AG20443 (cell line): ENCODE data around the gene PRDM12.
"Not testable (repeated sequence)": the region's sequence is repeated elsewhere in the genome, so short reads cannot be mapped to it uniquely, and the experiment has no call there.

ENCODE experiments used
- DNase-seq: peaks from one replicate; pipeline ENCODE4 v3.0.0; 2012; ENCODE audit warnings: low spot score, mixed read lengths

PRDM12 gene

DNA sequence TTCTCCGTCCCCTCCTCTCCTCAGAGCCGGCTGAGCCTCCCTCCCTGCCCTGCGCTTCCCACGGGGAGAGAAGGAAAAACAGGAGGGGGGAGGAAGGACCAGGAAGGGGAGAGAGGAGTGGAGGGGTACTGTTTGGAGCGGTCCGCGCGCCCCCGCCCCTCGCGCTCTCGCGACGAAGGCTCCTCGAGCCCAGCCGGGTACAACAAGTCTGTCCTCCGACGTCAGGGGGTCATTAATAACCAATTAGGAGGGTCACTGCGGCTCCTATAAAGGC, 480 bp upstream of the PRDM12 start:
- DNase-seq: no peak

DNA sequence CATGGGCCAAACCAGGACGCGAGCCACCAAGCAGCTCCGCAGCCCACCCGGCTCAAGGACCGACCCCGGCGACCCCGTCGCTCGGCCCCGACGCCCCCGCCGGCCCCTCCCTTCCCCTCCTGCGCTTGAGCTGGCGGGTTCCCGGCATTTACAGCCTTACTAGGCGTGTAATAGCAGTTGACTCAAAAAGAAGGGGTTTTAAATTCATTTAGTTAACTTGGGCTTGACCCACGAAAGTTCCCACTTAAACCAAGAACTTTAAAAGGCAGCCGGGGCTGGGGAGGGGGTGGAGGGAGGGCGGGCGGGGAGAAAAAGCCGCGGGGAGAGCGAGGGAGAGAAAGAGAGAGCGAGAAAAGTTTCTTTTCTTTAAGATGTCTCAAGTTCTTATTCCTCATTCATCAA, 636 bp downstream of the PRDM12 start:
- peak; percentile 9 for DNase-seq

DNA sequence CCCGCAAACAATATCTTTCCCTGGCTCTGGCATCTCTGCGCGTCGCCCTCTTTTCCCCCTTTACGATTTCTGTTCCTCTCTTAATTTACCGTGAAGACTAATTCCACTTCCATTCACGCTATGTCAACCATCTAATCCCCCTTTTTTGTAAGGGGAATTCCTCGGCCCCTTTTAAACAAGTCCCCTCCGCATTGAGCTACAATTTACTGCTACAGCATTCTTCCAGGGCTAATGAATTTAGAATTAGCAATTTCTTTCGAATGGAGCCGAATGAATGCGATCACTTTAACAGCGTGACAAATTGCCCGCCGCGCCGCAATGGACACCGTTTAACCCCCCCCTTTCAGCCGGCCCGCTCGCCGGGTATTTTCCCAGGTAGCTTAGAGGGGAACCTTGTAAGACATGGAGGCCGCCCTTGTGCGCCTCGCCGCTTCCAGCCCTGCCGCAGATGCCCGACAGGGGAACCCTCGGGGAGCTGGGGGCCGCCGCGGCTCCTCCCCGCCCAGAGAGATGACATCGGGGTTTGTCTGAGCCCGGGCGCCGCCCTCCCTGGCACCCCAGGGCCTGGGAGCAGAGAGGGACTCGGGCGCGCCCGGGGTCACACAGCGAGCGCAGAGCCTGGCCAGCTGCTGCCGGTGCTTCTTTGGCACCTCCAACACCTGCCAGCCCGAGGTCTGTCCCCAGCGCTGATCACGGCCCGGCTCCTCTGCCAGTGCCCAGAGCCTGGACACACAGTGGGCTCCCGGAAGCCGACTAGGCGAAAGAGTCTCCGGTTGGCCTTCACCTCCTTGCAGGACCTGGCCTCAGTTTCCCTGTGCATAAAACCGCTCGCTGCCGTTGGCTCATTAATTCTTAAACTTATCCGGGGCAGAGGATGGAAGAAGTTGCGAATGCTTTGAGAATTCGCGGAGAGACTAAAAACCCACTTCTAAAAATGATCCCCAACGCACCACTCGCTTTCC, 1.3 kb downstream of the PRDM12 start:
- peak; percentile 38 for DNase-seq

DNA sequence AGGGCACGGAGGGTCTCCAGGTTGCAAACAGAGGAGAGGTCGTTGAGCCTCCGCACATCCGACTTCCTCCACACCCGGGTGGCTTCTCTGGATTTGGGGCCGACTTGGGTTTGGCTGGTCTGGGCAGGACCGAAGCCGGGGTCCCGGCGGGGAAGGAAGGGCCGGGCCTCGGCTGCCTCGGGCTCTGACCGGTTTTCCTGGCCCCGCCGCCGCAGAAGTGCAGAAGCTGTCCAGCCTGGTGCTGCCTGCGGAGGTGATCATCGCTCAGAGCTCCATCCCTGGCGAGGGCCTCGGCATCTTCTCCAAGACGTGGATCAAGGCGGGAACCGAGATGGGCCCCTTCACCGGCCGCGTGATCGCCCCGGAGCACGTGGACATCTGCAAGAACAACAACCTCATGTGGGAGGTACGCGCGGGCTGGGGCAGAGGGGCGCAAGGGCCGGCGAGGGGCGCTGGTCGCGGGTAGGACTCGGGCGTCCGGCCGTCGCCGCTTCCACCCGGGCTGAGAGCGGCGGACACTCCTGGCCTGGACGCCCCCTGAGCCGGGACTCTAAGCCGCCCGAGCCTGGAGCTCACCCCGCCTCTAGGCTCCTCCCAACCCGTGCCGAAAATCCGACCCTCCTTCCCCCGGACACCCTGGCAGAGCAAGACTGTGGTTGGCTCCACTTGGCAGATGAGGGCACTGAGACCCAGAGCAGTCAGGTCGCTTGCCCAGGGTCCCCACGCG, 2.2 kb downstream of the PRDM12 start:
- peak; percentile 19 for DNase-seq

DNA sequence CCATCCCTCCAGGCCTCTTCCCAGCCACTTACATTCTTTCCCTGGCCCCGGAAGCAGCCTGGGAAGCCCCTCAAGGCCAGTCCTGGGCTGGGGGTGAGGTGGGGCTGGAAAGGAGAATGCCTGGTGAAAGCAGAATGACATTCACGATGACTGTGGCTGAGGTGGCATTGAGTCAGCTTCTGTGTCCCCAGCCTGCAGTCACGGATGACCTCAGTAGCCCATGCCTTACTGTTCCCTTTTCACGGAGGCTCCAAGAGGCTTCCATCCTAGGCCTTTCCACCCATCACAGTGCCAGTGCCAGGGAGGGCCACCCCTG, 2.7 kb downstream of the PRDM12 start:
- peak; percentile 15 for DNase-seq

DNA sequence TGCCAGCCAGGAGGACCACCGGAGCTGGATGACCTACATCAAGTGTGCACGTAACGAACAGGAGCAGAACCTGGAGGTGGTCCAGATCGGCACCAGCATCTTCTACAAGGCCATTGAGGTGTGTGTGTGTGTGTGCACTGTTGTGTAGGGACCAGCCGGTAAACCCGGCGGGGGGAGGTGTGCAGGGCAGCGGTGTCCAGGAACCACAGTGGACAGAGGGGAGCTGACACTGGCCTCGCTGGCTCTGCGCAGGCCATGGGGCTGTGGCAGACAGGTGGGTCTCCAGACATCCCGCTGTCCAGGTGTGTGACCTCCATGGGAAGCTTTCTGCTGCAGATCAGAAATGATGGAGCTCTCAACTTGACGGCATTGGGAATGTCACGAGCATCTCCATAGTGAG, 3.8 kb downstream of the PRDM12 start:
- DNase-seq: peak; percentile 5

DNA sequence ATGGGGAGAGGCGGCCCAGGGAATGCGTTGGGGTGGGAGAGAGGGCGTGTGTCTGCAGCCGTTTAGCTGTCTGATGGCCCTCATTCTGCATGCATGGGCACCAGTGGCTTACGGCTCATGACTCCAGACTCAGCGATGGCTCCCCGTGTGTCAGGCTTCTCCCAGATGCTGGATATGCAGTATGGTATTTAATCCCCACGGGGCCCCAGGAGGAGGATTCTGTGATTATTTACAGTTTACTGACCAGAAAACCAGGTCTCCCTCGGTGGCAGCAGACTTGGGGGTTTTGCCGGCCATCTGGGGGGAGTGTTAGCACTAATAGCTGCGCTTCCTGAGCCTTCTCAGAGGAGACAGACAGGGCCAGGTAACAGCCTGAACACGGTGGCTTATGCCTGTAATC, 4.3 kb downstream of the PRDM12 start:
- no peak for DNase-seq

DNA sequence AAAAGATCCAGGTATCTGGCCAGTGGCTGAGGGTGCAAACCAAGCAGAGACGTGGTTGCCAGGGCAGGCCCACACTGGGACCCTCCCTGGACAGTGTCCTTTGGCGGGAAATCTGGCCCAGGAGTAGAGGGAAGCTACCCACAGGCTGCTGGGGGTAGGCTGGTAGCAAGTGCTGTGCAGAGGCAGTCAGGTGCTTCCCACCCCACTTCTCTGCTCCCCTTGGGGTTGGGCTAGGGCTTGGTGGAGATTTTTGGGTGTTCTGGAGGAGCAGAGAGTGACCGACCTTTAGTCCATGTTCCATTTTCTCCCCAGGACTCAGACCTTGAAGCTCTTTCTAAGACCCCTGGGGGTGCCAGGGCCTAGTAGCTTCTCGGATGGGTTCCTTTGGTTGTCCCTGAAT, 5.6 kb downstream of the PRDM12 start:
- DNase-seq: no peak

DNA sequence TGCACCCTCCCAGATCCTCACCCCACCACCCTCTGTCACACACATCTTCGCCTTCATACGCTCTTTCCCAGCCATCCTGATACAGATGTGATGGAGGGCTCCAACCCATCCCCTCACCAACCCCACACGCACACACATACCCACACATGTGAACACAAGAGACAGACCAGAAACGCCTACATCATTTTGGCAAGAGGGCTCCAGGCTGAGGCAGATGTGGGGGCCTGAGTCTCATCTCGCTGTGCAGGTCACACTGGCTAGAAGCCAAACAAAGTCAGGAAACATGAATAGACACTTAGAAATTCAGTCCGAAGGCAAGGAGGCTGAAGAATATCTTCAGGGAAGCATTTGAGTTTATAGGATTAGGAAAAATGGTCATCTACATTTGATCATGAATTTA, 6.2 kb downstream of the PRDM12 start:
- DNase-seq: no peak

DNA sequence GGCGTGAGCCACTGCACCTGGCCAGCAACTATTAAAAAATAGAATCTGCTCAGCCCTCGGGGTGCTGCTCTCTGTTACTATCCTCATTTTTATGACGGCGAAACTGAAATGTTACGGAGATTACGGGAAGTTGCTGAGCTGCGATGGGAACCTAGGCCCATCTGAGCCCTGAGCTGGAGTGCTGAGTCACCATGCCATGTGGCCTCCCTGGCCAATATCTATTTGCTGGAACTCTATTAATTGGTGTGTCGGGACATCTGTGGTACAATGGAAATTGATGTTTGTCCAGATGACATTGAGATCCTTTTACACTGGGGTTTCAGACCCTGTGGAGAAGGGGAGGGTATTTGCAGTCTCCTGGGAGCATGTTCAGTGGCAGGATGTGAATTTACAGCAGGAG, 8.1 kb downstream of the PRDM12 start:
- DNase-seq: peak; percentile 9

DNA sequence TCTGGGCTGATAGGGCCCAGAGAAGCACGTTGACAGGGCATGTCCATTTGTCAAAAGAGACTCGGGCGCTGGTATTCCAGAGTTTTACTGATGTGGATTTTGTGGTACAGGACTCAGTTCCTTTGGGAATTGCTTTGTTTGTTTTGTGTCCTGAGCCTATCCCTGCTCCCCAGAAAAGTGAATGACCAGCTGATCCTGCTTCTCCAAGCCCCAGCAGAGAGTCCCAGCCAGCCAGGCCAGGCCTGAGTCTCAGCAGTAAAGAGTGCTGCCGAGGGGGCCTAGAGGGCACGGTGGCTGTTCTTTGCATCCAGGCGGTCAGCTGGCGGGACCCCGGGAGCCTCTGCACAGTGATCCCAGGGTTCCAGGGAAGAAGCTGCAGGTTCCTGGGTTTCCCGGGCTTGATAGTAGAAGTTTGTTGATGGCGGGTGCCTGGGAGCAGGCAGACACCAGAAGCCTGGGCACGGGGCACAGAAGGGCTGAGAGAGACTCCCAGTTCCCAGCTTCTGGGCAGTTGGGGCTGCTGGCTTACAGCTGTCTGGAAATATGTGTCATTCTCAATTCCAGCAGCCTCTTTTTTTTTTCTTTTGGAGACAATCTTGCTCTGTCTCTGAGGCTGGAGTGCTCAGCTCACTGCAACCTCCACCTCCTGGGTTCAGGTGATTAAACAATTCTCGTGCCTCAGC, 8.7 kb downstream of the PRDM12 start:
- no peak for DNase-seq

DNA sequence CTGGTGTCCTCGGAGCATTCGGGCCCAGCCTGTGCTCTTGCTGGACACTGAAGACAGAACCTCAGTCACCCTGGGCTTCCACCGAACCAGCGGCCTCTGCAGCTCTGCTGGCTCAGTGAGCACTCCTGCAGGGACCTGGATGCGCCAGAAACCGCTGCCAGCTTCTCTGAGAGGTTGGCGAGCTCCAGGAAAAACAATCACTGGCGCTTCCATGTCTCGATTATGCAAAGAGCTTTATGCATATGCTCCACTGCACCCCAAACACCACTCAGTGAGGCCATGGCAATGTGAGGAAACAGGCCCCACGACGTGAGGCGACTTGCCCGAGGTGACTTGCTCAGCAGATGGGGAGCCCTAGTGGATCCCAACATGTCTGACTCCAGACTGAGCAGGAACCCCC, 11.0 kb downstream of the PRDM12 start:
- no peak for DNase-seq

DNA sequence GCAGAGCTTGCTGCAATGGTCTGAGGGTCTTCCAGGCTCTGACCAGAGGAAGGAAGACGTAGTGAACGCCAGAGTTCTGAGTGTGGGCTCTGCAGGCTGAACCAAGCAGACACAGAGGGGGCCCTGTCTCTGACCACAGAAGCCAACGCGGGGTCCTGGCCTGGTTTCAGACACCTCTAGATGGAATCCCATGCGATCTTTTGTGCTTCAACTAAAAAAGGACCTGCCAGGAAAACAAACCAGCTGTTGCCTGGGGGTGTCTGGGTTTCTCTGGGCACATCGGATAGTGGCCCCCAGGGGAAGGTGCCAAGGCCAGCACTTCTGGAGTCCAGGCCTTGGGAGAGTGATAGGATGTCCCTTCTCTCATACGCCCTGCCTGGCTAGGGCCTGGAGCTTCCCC, 12.9 kb downstream of the PRDM12 start:
- DNase-seq: no peak

DNA sequence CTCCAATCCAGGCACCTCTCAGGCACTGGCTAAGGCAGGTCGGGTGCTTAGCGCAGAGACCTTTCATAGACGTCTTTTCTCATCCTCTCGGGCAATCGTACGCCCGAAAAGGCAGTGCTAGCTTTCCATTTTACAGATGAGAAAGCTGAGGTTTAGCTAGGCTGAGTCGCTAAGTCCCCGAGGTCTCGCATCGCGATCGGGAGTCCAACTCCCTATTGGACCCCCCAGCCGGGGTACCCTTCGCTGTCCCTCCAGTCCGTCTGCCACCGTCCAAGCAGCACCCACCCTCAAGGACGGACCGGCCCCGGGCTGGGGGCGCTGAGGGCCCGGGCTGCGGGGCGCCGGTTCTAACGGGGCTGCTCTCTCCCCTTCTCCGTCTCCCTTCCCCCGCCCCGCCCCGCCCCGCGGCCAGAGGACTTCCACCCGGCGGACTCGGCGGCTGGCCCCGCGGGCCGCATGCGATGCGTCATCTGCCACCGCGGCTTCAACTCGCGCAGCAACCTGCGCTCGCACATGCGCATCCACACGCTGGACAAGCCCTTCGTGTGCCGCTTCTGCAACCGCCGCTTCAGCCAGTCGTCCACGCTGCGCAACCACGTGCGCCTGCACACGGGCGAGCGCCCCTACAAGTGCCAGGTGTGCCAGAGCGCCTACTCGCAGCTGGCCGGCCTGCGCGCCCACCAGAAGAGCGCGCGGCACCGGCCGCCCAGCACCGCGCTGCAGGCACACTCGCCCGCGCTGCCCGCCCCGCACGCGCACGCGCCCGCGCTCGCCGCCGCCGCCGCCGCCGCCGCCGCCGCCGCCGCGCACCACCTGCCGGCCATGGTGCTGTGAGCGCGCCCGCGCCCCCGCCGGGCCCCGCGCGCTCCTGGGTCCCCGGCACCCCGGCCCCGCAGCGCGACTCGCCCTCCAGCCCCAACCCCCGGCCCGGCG, 16.7 kb downstream of the PRDM12 start:
- peak; percentile 96 for DNase-seq

DNA sequence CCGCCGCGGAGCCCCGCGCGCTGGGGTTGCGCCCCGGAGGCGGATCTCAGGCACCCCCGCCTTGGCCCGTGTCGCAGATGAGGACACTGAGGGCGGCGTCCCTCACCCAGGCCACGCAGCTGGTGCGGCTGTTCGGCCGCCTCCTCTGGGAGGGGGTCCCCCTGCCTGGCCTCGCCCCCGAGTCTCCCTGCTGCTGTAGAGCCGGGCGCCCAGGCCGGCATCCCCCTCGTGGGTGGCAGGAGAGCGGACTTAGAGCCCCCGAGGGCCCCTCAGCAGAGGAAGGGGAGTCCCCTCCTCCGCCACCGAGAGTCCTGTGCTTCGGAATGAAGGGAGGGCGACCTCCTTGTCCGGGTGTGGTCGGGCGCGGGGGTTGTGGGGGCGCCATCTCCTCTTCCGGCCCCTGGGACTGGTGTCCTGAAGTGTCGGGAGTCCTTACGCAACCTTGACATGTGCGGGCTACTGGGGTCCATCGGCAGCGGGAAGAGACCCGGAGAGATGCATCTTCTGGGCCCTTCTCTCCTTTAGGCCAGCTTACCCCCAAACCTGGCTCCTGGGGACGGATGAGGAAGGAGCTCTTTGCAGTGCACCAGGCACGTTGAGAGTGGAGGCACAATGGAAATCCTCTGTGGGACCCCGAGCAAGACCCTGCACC, 17.5 kb downstream of the PRDM12 start:
- no peak for DNase-seq

DNA sequence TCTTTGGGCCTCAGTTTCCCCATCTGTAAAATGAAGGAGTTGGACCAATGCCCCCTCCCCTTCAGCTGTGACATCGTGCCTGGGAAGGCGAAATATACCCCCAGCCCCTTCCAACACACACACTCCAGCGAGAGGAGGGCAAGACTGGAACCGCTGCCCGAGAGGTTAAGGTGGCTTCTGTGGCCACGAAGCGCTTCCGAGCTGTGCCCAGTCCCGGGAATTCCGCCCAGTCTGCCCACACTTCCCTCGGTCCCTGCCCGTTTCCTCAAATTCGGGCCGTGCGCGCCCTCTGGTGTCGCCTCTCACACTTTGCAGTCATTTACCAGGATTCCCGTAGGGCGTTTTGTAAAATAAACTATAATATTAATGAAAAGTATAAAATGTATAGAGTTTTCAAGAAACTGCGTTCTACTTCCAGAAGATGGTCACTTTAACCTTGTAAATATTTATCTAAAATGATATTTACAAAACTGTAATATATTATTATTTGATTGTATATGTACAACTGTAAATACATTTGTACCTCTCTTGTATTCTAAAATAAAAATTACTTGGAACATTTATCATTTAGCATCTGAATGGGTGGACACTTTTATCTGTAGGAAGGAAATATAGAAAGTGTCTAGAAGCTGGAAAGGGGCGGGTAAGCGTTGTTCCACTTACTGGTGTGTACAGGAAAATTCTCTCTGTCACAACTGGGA, 18.2 kb downstream of the PRDM12 start:
- peak; percentile 85 for DNase-seq

DNA sequence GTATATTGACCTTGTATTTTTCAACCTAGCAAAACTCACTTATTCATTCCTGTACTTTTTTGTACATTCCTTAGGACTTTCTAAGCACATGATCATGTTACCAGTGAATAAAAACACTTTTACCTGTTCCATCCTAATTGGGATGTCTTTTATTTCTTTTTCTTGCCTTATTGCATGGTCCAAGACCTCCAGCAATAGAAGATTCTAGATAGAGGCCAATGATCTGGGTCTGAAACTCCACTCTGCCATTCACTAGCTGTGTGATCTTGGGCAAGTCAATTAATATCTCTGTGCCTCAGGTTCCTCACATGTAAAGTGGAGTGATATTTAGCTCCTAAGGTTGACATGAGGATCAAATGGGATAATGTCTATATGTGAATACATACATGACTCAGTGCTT, 20.7 kb downstream of the PRDM12 start:
- DNase-seq: no peak

DNA sequence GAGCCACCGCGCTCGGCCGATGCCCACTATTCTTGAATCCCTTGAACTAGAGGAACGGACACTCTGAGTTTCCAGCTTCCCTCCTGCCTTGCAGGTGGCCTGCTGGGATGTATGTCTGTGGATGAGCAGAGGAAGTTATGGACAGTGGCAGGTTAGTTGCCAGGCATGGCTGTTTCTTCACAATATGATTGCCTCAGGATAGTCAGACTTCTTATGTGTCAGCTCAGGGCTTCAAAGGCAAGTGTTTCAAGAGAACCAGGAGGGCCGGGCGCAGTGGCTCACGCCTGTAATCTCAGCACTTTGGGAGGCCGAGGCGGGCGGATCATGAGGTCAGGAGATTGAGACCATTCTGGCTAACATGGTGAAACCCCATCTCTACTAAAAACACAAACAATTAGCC, 21.6 kb downstream of the PRDM12 start:
- not testable (repeated sequence) for DNase-seq

DNA sequence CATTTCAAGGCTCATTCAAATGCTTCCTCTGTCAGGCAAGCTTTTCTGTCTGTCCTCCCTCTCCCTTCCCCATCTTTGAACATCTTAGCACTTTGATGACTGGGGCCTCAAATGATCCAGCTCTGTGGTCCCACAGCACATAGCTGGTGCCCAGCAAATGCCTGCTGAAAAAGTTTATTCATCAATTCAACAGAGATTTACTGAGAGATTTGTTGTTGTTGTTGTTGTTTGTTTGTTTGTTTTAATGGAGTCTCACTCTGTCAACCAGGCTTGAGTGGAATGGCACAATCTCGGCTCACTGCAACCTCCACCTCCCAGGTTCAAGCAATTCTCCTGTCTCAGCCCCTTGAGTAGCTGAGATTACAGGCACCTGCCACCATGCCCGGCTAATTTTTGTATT, 23.2 kb downstream of the PRDM12 start:
- no peak for DNase-seq

DNA sequence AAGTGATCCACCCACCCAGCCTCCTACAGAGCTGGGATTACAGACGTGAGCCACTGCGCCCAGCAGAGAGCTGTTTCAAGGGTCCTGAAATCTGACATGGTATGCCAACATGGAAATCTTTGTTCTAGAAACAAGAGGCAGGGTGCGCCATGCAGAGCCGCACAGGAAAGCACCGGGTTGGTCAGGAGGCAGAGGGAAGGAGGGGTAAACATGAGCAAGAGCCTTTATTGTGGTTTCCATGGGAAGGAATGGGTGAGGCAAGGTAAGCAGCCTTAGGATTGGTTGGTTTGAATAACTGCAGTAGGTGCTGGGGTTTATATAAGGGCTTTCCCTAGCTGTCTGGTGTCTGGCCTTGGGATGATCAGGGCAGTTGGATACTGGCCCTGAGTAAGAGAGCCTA, 23.7 kb downstream of the PRDM12 start:
- DNase-seq: no peak

DNA sequence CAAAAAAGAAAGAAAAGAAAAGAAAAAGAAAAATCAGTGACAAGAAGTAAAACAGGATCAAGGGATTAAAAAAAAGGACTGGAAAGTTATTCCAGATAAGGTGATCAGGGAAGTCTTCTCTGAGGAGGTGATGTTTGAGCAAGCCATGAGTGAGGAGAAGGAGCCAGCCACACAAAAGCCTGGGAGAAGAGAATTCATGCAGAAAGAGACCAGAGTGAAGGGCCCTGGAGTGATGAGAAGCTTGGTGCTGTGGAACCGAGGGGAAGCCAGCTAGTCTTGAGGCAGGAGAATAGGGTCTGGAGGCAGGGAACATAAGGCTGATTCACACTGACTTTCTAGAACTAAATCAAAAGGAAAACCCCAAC, 25.2 kb downstream of the PRDM12 start:
- no peak for DNase-seq
